Activated CD8-positive, alpha-beta T cell treated with anti-CD3 and anti-CD28 coated beads for 36 hours (primary cell): ENCODE data around the gene ODAD2. TPM values are rescaled to one million over a fixed set of nuclear protein-coding genes. Genes with fewer than 3 reads are reported as not detected.

Experiments
- ATAC-seq: fragments of 200-7000 bp; cut with Tn5 transposase; one replicate; pipeline ENCODE4 v1.10.0; 2021; ENCODE audit warnings: mild to moderate bottlenecking, moderate library complexity
- CTCF ChIA-PET: fragments of 350-600 bp; sonication (Branson Sonifier 250); formaldehyde crosslinking; loops from one replicate; lab custom pipeline; 2021; ENCODE audit warnings: antibody characterized with exemption; lab: Charles Lee
- POLR2A ChIA-PET: fragments of 350-600 bp; sonication (Branson Sonifier 250); formaldehyde crosslinking; loops from one replicate; lab custom pipeline; 2021; ENCODE audit warnings: antibody characterized with exemption; lab: Charles Lee
- DNase-seq: peaks from one replicate; pipeline ENCODE4 v3.0.0-alpha.2; 2020
- H3K27ac Mint-ChIP-seq: one replicate; pipeline ENCODE4 v1.8.0; 2021; ENCODE audit warnings: mild to moderate bottlenecking, mixed read lengths
- H3K27me3 Mint-ChIP-seq: one replicate; pipeline ENCODE4 v1.8.0; 2021; ENCODE audit warnings: mixed read lengths
- H3K36me3 Mint-ChIP-seq: one replicate; pipeline ENCODE4 v1.8.0; 2021; ENCODE audit warnings: low read depth, mixed read lengths
- H3K4me1 Mint-ChIP-seq: one replicate; pipeline ENCODE4 v1.8.0; 2021; ENCODE audit warnings: low read depth, mixed read lengths
- H3K4me3 Mint-ChIP-seq: one replicate; pipeline ENCODE4 v1.8.0; 2021; ENCODE audit warnings: mild to moderate bottlenecking, moderate library complexity, mixed read lengths
- H3K9me3 Mint-ChIP-seq: one replicate; pipeline ENCODE4 v1.8.0; 2021; ENCODE audit warnings: mixed read lengths
- intact Hi-C: fragments of 100-400 bp; cut with micrococcal nuclease; formaldehyde crosslinking; loops from one replicate; pipeline ENCODE4 v1.10.0; 2022
- total RNA-seq, 2 experiments: library from RNA; stranded (reverse); gene quantifications; one replicate each; pipeline ENCODE4 v1.2.3, GENCODE V29; 2021
- TF ChIP-seq, protein P1 (sequence below): fragments of 200-600 bp; IDR thresholded peaks from one replicate; pipeline ENCODE4 v1.8.0; 2022; ENCODE audit warnings: antibody characterized with exemption, mild to moderate bottlenecking

The ODAD2 gene
- total RNA-seq, 2 experiments from 2014 or later, result 0.40 to 0.88 TPM

- H3K4me3 Mint-ChIP-seq, result no peak overlapping the region
- peaks cover 2% of the 10 kb centered on the region for H3K27me3 Mint-ChIP-seq
- intact Hi-C loops, result no loop called here
- H3K27ac Mint-ChIP-seq, result no peak overlapping the region
- peaks cover 5% of the 10 kb centered on the region for H3K9me3 Mint-ChIP-seq
- H3K36me3 Mint-ChIP-seq, result no peaks in the 10 kb centered on the region
- CTCF ChIA-PET, result no interaction called here
- POLR2A ChIA-PET, result no interaction called here
- ATAC-seq, result no peak
- TF ChIP-seq, protein P1, sequence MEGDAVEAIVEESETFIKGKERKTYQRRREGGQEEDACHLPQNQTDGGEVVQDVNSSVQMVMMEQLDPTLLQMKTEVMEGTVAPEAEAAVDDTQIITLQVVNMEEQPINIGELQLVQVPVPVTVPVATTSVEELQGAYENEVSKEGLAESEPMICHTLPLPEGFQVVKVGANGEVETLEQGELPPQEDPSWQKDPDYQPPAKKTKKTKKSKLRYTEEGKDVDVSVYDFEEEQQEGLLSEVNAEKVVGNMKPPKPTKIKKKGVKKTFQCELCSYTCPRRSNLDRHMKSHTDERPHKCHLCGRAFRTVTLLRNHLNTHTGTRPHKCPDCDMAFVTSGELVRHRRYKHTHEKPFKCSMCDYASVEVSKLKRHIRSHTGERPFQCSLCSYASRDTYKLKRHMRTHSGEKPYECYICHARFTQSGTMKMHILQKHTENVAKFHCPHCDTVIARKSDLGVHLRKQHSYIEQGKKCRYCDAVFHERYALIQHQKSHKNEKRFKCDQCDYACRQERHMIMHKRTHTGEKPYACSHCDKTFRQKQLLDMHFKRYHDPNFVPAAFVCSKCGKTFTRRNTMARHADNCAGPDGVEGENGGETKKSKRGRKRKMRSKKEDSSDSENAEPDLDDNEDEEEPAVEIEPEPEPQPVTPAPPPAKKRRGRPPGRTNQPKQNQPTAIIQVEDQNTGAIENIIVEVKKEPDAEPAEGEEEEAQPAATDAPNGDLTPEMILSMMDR, result no peak
- no peaks in the 10 kb centered on the region for H3K4me1 Mint-ChIP-seq
- DNase-seq, result no peak
Observed at GRCh38 chr10:27865221-27865635, 133.7 kb downstream of the ODAD2 start.

DNA sequence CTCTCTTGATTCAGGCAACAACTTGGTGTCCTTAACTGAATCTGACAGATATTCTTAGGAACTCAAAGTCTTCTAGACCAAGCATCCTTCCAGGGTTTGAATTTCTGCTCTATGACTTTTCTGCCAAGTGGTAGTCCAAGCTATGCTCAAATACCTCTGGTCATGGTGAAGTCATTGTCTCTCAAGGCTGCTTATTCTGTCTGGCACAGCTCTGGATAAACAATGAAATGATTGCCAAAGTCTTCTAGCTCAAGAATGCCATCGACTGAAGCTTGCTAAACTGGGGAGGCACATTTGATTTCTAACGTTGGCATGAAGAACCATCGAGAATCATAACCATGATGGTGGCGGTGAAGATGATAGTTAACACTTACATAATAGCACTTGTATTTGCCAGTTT is 137.1 kb downstream of the ODAD2 start:
- Mint-ChIP-seq H3K27ac (no peak overlapping the region), H3K4me1 (no peaks in the 10 kb centered on the region), H3K4me3 (no peak overlapping the region), H3K9me3 (no peaks in the 10 kb centered on the region), H3K36me3 (no peaks in the 10 kb centered on the region), H3K27me3 (peaks cover 2% of the 10 kb centered on the region)
- ChIA-PET POLR2A (no interaction called here), CTCF (interaction anchor here (0.6 to 0.7 kb wide), 2 partner anchors 20 to 33 kb away, joined by 3 read pairs; no protein-coding TSS in a partner anchor)
- ATAC-seq (no peak), DNase-seq (no peak)
- intact Hi-C loops, result no loop called here
- TF ChIP-seq, protein P1, result no peak

GRCh38 chr10:27857616-27858015 is 141.3 kb downstream of the ODAD2 start:
- no peaks in the 10 kb centered on the region for H3K9me3 Mint-ChIP-seq

GRCh38 chr10:27844223-27844622 is 154.7 kb downstream of the ODAD2 start:
- no peak overlapping the region for H3K27ac Mint-ChIP-seq
- ChIA-PET POLR2A (no interaction called here), CTCF (no interaction called here)
- H3K4me1 Mint-ChIP-seq, result no peaks in the 10 kb centered on the region
- TF ChIP-seq, protein P1, result no peak
- intact Hi-C loops, result no loop called here
- DNase-seq, result no peak
- H3K27me3 Mint-ChIP-seq, result peaks cover 12% of the 10 kb centered on the region
- no peak for ATAC-seq
- H3K4me3 Mint-ChIP-seq, result no peak overlapping the region
- peaks cover 4% of the 10 kb centered on the region for H3K9me3 Mint-ChIP-seq
- no peaks in the 10 kb centered on the region for H3K36me3 Mint-ChIP-seq

More at GRCh38 chr10:27857616-27858015, 141.3 kb downstream of the ODAD2 start:
- Mint-ChIP-seq H3K27ac (no peak overlapping the region), H3K27me3 (no peaks in the 10 kb centered on the region), H3K4me3 (no peak overlapping the region), H3K4me1 (peaks cover 1% of the 10 kb centered on the region), H3K36me3 (no peaks in the 10 kb centered on the region)
- ATAC-seq (no peak), DNase-seq (no peak)
- TF ChIP-seq, protein P1, result no peak
- ChIA-PET CTCF (no interaction called here), POLR2A (no interaction called here)
- intact Hi-C loops, result no loop called here

- Mint-ChIP-seq H3K4me3 (no peak overlapping the region), H3K27ac (no peak overlapping the region), H3K27me3 (peaks cover 4% of the 10 kb centered on the region), H3K4me1 (no peaks in the 10 kb centered on the region), H3K9me3 (no peaks in the 10 kb centered on the region), H3K36me3 (no peaks in the 10 kb centered on the region)
- ChIA-PET POLR2A (no interaction called here), CTCF (no interaction called here)
- intact Hi-C loops, result no loop called here
- no peak for ATAC-seq
- DNase-seq, result no peak
- TF ChIP-seq, protein P1, result no peak
Observed at GRCh38 chr10:27838901-27839300, 160.0 kb downstream of the ODAD2 start.
